A549 (cell line): ENCODE measurements around the gene CTNNBL1.

Experiments
- EHMT2 ChIP-seq: fragments of 200-600 bp; sonication (generic); IDR thresholded peaks from 2 replicates; pipeline ENCODE4 v1.6.1; 2016; ENCODE audit warnings: antibody characterized with exemption, low read depth, mild to moderate bottlenecking, moderate library complexity
- EP300 ChIP-seq, 2 experiments: fragments of >200 bp; sonication (Bioruptor Twin); formaldehyde crosslinking; IDR thresholded peaks; 2 replicates in 1 of 2; 3 replicates in 1 of 2; pipeline ENCODE4 v1.6.1; 2016 to 2017
- HEYL ChIP-seq: fragments of 250-450 bp; sonication (Bioruptor Pico); IDR thresholded peaks from 2 replicates; pipeline ENCODE4 v1.8.0; 2021; ENCODE audit warnings: mild to moderate bottlenecking, moderate library complexity
- JUN ChIP-seq, 2 experiments: fragments of >200 bp; sonication (Bioruptor Twin); formaldehyde crosslinking; IDR thresholded peaks; 2 replicates in 1 of 2; 3 replicates in 1 of 2; pipeline ENCODE4 v1.6.1; 2016 to 2017
- PHF8 ChIP-seq: fragments of 200-600 bp; sonication (generic); IDR thresholded peaks from 2 replicates; pipeline ENCODE4 v1.6.1; 2016; ENCODE audit warnings: low read depth, mild to moderate bottlenecking, antibody characterized with exemption, moderate library complexity, borderline replicate concordance
- POLR2A ChIP-seq: IDR thresholded peaks from 2 replicates; pipeline ENCODE4 v1.6.1; 2012; ENCODE audit warnings: mild to moderate bottlenecking, low read length
- RCOR1 ChIP-seq: fragments of 150-350 bp; IDR thresholded peaks from 2 replicates; pipeline ENCODE4 v1.6.1; 2014; ENCODE audit warnings: antibody characterized with exemption, low read length, low read depth
- REST ChIP-seq: fragments of 200-600 bp; sonication (generic); IDR thresholded peaks from 2 replicates; pipeline ENCODE4 v1.6.1; 2016; ENCODE audit warnings: antibody characterized with exemption, mild to moderate bottlenecking, moderate library complexity
- RFX5 ChIP-seq: fragments of 450-650 bp; IDR thresholded peaks from 2 replicates; pipeline ENCODE4 v1.7.1; 2014; ENCODE audit warnings: antibody characterized with exemption, mild to moderate bottlenecking, moderate library complexity
- USF2 ChIP-seq: fragments of 450-650 bp; IDR thresholded peaks from 2 replicates; pipeline ENCODE4 v1.6.1; 2014; ENCODE audit warnings: antibody characterized with exemption
- TF ChIP-seq, protein P1 (sequence below): IDR thresholded peaks from 2 replicates; pipeline ENCODE4 v1.6.1; 2012
- TF ChIP-seq, protein P2 (sequence below): fragments of >200 bp; sonication (Bioruptor Twin); formaldehyde crosslinking; IDR thresholded peaks from 3 replicates; pipeline ENCODE4 v1.5.1; 2016
- TF ChIP-seq, protein P3 (sequence below): IDR thresholded peaks from 2 replicates; pipeline ENCODE4 v1.6.1; 2012

DNA sequence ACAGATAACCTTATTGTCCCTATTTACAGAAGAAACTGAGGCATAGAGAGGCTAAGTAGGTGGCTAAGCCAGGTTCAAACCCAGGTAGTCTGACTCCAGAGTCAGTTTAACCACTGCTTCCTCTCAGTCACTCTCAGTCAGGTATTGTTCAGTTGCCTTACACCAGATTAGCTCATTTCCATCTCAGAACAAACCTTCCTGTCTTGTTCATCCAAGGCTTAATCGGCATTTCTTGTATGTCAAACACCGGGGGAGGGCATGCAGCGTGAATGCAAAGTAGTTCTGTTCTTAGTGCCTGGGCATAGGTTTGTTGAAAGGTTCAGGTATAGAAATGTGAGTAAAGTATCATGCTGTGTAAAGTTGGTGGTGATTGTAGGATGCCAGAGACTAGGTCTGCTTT, 51.7 kb downstream of the CTNNBL1 start:
- TF ChIP-seq EP300 (IDR thresholded peaks at IDR 0.05) (no peak), POLR2A (no peak), REST (no peak), PHF8 (no peak), JUN (IDR thresholded peaks at IDR 0.05) (no peak), USF2 (no peak), RFX5 (no peak), RCOR1 (no peak), HEYL (no peak), EHMT2 (no peak)
- TF ChIP-seq, protein P1, sequence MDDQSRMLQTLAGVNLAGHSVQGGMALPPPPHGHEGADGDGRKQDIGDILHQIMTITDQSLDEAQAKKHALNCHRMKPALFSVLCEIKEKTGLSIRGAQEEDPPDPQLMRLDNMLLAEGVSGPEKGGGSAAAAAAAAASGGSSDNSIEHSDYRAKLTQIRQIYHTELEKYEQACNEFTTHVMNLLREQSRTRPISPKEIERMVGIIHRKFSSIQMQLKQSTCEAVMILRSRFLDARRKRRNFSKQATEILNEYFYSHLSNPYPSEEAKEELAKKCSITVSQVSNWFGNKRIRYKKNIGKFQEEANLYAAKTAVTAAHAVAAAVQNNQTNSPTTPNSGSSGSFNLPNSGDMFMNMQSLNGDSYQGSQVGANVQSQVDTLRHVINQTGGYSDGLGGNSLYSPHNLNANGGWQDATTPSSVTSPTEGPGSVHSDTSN: no peak
- TF ChIP-seq, protein P2, sequence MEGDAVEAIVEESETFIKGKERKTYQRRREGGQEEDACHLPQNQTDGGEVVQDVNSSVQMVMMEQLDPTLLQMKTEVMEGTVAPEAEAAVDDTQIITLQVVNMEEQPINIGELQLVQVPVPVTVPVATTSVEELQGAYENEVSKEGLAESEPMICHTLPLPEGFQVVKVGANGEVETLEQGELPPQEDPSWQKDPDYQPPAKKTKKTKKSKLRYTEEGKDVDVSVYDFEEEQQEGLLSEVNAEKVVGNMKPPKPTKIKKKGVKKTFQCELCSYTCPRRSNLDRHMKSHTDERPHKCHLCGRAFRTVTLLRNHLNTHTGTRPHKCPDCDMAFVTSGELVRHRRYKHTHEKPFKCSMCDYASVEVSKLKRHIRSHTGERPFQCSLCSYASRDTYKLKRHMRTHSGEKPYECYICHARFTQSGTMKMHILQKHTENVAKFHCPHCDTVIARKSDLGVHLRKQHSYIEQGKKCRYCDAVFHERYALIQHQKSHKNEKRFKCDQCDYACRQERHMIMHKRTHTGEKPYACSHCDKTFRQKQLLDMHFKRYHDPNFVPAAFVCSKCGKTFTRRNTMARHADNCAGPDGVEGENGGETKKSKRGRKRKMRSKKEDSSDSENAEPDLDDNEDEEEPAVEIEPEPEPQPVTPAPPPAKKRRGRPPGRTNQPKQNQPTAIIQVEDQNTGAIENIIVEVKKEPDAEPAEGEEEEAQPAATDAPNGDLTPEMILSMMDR: no peak
- TF ChIP-seq, protein P3, sequence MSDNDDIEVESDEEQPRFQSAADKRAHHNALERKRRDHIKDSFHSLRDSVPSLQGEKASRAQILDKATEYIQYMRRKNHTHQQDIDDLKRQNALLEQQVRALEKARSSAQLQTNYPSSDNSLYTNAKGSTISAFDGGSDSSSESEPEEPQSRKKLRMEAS: no peak
